ENCODE results near the gene DYNLT5.

DNA sequence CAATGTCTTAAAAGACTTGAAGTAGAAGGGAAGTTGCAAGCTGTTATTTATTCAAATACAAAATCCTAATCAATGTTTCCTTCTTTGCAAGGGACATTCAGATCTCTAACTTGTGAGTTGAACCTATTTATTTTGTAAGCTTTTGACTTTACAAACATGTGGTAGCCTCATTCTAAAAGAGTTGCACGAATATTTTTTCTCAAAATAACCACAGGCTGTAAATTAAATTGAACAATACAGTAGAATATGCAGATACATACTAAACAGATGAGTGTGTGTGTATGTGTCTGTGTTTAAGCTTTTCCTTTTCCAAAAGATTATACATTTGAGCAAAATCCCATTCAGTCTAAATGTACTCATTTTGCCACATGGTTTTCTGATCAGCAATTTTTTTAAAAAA, 4.8 kb upstream of the DYNLT5 start:
- TF ChIP-seq, protein P1, sequence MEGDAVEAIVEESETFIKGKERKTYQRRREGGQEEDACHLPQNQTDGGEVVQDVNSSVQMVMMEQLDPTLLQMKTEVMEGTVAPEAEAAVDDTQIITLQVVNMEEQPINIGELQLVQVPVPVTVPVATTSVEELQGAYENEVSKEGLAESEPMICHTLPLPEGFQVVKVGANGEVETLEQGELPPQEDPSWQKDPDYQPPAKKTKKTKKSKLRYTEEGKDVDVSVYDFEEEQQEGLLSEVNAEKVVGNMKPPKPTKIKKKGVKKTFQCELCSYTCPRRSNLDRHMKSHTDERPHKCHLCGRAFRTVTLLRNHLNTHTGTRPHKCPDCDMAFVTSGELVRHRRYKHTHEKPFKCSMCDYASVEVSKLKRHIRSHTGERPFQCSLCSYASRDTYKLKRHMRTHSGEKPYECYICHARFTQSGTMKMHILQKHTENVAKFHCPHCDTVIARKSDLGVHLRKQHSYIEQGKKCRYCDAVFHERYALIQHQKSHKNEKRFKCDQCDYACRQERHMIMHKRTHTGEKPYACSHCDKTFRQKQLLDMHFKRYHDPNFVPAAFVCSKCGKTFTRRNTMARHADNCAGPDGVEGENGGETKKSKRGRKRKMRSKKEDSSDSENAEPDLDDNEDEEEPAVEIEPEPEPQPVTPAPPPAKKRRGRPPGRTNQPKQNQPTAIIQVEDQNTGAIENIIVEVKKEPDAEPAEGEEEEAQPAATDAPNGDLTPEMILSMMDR (IDR thresholded peaks at IDR 0.05; ENCODE audit: low read length): no peak
- TF ChIP-seq EZH2 (optimal IDR thresholded peaks at IDR 0.05; ENCODE audit: low read depth, low read length) (no peak), EZH2phosphoT487 (IDR thresholded peaks at IDR 0.05; ENCODE audit: low read length) (no peak)

All from MM.1S (cell line).